ENCODE data around the gene SNAPC4.

SNAPC4 gene

GRCh38 chr9:136443687-136444086, 43.7 kb upstream of the SNAPC4 start:
- Histone ChIP-seq H3K27ac (ENCODE audit: low read depth, low read length) (no peak overlapping the region), H3K36me3 (ENCODE audit: low read length) (no peaks in the 10 kb centered on the region), H4K20me1 (ENCODE audit: low read depth, low read length) (no peaks in the 10 kb centered on the region), H3K27me3 (ENCODE audit: low read length) (no peaks in the 10 kb centered on the region), H3K4me2 (ENCODE audit: low read depth, low read length, poor library complexity, severe bottlenecking) (no peak overlapping the region), H3K9me3 (ENCODE audit: insufficient read depth, low read length) (no peaks in the 10 kb centered on the region), H3K79me2 (ENCODE audit: insufficient read depth, low read length) (peaks cover 1% of the 10 kb centered on the region; the same call in 1 of the 2 replicates), H3K9me2 (replicated peaks; ENCODE audit: insufficient read depth, low read length) (no peaks in the 10 kb centered on the region), H3K9ac (ENCODE audit: low read length) (no peak overlapping the region), H3K4me3 (ENCODE audit: insufficient read depth, low read length, poor library complexity, severe bottlenecking) (no peak overlapping the region), H2AFZ (ENCODE audit: low read depth, low read length, severe bottlenecking) (no peak overlapping the region), H3F3A (ENCODE audit: insufficient read depth) (peaks cover 10% of the 10 kb centered on the region)
- TF ChIP-seq CTCF (IDR thresholded peaks at IDR 0.05; ENCODE audit: insufficient read depth, low read length, poor library complexity, severe bottlenecking) (no peak), EZH2phosphoT487 (conservative IDR thresholded peaks at IDR 0.05; ENCODE audit: low read length) (no peak)

GRCh38 chr9:136443087-136443486, 43.1 kb upstream of the SNAPC4 start:
- Histone ChIP-seq H4K20me1 (ENCODE audit: low read depth, low read length) (no peaks in the 10 kb centered on the region), H3K27ac (ENCODE audit: low read depth, low read length) (no peak overlapping the region), H2AFZ (ENCODE audit: low read depth, low read length, severe bottlenecking) (no peak overlapping the region)

GRCh38 chr9:136442265-136442664, 42.3 kb upstream of the SNAPC4 start:
- TF ChIP-seq CTCF (IDR thresholded peaks at IDR 0.05; ENCODE audit: insufficient read depth, low read length, poor library complexity, severe bottlenecking) (no peak), EZH2phosphoT487 (conservative IDR thresholded peaks at IDR 0.05; ENCODE audit: low read length) (no peak)
- H3F3A ChIP-seq (ENCODE audit: insufficient read depth) = peaks cover 10% of the 10 kb centered on the region
- H3K4me2 ChIP-seq (ENCODE audit: low read depth, low read length, poor library complexity, severe bottlenecking) = no peak overlapping the region
- no peak overlapping the region for H2AFZ ChIP-seq (ENCODE audit: low read depth, low read length, severe bottlenecking)
- peaks cover 13% of the 10 kb centered on the region for H3K79me2 ChIP-seq (ENCODE audit: insufficient read depth, low read length)
- H3K9ac ChIP-seq (ENCODE audit: low read length) = no peak overlapping the region
- H3K36me3 ChIP-seq (ENCODE audit: low read length) = no peaks in the 10 kb centered on the region
- no peaks in the 10 kb centered on the region for H3K9me2 ChIP-seq (replicated peaks; ENCODE audit: insufficient read depth, low read length)
- H3K9me3 ChIP-seq (ENCODE audit: insufficient read depth, low read length) = no peaks in the 10 kb centered on the region
- no peaks in the 10 kb centered on the region for H4K20me1 ChIP-seq (ENCODE audit: low read depth, low read length)
- H3K27me3 ChIP-seq (ENCODE audit: low read length) = no peaks in the 10 kb centered on the region
- H3K4me3 ChIP-seq (ENCODE audit: insufficient read depth, low read length, poor library complexity, severe bottlenecking) = no peak overlapping the region
- H3K27ac ChIP-seq (ENCODE audit: low read depth, low read length) = no peak overlapping the region

More at GRCh38 chr9:136443087-136443486, 43.1 kb upstream of the SNAPC4 start:
- Histone ChIP-seq H3K36me3 (ENCODE audit: low read length) (no peaks in the 10 kb centered on the region), H3K4me3 (ENCODE audit: insufficient read depth, low read length, poor library complexity, severe bottlenecking) (no peak overlapping the region), H3K9me2 (replicated peaks; ENCODE audit: insufficient read depth, low read length) (no peaks in the 10 kb centered on the region), H3K79me2 (ENCODE audit: insufficient read depth, low read length) (peaks cover 7% of the 10 kb centered on the region), H3K27me3 (ENCODE audit: low read length) (no peaks in the 10 kb centered on the region), H3F3A (ENCODE audit: insufficient read depth) (peaks cover 10% of the 10 kb centered on the region), H3K9me3 (ENCODE audit: insufficient read depth, low read length) (no peaks in the 10 kb centered on the region), H3K4me2 (ENCODE audit: low read depth, low read length, poor library complexity, severe bottlenecking) (no peak overlapping the region), H3K9ac (ENCODE audit: low read length) (no peak overlapping the region)
- no peak for TF ChIP-seq CTCF (IDR thresholded peaks at IDR 0.05; ENCODE audit: insufficient read depth, low read length, poor library complexity, severe bottlenecking)
- TF ChIP-seq EZH2phosphoT487 (conservative IDR thresholded peaks at IDR 0.05; ENCODE audit: low read length) = no peak
